HG02840 (cell line): Measurements from ENCODE around the gene LRIT2.

Source experiments
- ATAC-seq: cut with Tn5 transposase; IDR thresholded peaks from one replicate; pipeline ENCODE4 v1.9.1; 2021; ENCODE audit warnings: mild to moderate bottlenecking, moderate library complexity, moderate number of reproducible peaks; ENCODE audit not compliant: unreplicated experiment, low FRiP score

The LRIT2 gene

DNA sequence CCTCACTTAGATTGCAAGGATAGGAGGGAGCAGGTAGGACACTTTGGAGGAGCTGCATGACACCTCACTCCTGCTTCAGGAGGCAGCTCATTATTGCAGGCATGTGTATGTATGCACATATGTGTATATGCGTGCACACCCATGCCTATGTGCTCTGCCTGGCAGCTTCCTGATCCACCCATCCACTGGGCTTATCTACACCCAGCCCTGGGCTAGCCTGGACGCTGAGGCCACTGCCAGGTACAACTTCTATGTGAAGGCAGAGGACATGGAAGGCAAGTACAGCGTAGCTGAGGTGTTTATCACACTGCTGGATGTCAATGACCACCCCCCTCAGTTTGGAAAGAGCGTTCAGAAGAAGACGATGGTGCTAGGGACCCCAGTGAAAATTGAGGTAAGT, 13.3 kb downstream of the LRIT2 start:
- ATAC-seq: no peak

GRCh38 chr10:84211566-84211965, 13.8 kb downstream of the LRIT2 start:
- ATAC-seq: no peak

GRCh38 chr10:84208023-84208422, 17.3 kb downstream of the LRIT2 start:
- no peak for ATAC-seq

- no peak for ATAC-seq
Measured at GRCh38 chr10:84205853-84206525, 19.4 kb downstream of the LRIT2 start.

- ATAC-seq: peak; percentile 57
Measured at GRCh38 chr10:84205049-84205852, 20.1 kb downstream of the LRIT2 start.

GRCh38 chr10:84204610-84205009, 20.7 kb downstream of the LRIT2 start:
- ATAC-seq: no peak

- no peak for ATAC-seq
Measured at GRCh38 chr10:84204122-84204521, 21.2 kb downstream of the LRIT2 start.

- no peak for ATAC-seq
Measured at GRCh38 chr10:84202349-84202748, 23.0 kb downstream of the LRIT2 start.

DNA sequence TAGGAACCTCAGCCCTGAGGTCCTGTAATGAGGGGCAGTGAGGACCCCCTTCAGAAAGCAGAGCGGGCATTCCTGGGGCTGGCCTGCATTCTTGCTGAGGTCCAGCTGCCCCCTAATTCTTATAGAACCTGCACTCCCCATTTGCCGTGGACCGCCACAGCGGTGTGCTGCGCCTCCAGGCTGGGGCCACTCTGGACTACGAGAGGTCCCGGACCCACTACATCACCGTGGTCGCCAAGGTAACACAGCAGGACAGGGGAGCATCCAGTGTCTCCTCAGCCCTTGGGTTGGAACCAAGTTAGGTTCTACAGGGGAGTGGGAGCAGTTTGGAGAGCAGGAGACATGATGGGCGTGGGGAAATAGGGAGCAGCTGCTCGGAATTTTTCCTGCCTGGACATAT, 23.7 kb downstream of the LRIT2 start:
- ATAC-seq: no peak

DNA sequence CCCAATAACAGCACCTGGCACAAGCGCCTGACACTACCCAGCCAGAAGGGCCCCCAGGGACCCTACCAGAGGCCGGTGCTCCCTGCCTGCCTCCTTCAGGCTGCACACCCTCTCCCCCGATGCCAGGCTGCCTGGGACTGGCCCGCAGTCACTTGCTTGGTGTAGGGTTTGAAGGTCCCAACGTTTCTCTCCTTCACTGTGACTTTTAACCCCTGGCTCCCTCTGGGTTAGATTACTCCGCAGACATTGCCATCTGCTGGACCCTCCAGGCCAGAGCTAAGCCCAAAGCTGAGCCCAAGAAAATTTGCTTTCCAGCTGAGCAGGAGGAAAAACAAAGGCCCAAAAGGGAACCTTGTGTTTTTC, 24.1 kb downstream of the LRIT2 start:
- ATAC-seq: no peak

DNA sequence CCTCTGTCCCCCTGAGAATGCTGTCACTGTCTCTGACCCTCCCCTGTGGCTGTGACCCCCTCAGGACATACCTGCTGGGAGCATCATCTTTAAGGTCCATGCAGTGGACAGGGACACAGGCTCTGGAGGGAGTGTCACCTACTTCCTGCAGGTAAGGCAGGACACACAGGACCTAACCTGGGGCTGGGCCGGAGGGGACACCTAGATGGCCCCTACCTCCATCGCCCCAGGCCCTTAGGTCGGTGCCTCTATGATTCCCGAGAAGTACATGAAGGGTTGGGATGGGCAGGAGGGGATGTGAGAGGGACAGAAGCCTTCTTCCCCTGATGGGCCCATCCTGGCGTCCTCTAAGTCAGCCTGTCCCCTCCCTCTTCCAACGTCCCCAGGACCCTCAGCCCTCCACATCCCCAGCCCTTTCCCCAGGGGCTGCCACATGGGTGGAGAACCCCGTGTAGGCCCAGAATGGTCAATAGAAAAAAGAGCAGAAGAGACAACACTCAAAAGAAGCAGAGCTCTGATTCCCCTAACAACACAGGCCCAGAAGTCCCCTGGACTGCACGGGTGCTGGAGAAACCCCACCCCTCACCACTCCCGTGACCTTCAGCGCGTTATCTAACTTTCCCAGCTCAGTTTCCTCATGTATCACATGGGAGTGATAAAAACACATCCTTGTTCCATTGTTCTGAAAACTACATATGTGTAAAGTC, 24.7 kb downstream of the LRIT2 start:
- ATAC-seq: no peak

DNA sequence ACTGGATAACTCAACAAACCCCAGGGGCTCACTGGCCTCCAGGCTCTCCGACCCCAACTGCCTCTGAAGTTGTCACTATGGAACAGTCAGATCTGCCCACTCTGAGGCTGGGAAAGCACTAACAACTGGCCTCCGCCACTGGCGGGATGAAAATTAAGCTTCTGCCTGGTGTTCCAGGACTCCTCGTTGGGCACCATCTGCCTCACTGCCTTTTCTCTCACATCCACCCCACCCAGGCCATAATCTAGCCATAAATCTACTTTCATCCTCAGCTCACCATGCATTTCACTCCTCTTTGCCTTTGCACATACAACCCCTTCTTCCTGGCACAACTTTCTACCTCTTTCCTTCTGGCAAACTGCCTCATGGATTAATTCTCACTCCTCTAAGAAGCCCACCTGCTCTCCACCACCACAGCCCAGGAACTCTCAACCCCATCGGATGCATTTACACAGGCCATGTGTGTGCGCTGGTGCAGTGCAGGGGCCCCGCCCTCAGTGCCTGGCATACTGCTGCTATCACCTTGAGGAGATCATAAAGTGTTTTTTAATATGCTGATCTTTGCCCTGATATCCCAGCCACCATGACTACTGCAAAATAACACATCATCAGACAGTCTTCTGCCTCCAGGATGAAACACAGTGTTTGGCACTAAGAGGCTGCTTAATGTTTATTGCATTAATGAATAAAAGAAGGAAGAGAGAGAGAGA, 27.0 kb downstream of the LRIT2 start:
- ATAC-seq: no peak

DNA sequence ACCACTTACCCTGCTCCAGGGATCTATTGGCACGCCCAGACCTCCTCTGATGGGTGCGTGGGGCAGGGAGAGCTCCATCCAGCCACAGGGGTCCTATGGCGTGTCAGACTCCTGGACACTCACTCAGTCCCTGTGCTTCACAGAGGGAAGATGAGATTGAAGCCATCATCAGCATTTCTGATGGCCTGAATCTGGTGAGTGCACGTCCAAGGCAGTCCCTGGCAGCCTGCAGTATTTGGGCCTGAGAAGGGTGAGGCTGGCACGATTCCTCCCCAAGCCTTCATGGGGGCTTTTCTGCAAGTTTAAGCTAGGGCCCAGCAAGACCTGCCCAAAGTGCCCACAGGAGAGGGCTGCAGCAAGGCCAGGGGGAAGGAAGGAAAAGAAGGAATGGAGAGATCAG, 27.7 kb downstream of the LRIT2 start:
- no peak for ATAC-seq

DNA sequence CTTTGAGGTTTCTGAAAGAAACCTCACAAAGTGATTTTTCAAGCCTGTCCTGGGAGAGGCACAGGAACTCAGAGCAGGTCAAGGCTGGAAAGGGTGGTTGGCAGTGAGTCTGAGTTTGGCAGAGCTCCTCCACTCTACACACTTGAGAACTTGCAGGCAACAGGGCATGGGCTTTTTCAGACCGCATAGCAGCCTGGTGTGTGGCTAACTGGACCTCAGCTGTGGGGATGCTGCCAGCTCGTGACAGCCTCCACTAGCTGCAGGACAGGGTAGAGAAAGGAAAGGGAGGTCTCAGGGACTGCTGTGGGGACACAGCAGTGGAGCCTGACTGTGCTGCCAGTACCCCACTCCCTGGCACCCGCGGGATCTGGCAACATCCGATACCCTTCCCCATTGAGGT, 28.4 kb downstream of the LRIT2 start:
- no peak for ATAC-seq

DNA sequence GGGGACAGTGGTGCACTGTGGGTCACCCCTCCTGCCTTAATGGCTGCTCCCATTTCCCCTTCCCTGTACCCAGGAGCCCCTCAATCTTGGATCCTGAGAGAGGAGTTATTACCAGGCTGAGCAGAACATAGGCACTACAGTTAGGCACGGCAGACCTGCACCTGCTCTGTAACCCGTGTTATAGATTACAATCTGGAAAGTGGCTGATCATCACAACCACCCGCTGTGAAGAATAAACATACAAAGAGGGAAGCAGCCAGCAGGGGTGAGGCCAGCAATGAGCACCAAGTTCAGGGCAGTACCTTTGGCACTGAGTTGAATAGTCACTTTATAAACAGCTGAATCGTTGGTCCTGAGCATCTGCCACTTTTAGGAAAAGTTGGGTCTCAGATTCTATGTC, 29.3 kb downstream of the LRIT2 start:
- no peak for ATAC-seq

DNA sequence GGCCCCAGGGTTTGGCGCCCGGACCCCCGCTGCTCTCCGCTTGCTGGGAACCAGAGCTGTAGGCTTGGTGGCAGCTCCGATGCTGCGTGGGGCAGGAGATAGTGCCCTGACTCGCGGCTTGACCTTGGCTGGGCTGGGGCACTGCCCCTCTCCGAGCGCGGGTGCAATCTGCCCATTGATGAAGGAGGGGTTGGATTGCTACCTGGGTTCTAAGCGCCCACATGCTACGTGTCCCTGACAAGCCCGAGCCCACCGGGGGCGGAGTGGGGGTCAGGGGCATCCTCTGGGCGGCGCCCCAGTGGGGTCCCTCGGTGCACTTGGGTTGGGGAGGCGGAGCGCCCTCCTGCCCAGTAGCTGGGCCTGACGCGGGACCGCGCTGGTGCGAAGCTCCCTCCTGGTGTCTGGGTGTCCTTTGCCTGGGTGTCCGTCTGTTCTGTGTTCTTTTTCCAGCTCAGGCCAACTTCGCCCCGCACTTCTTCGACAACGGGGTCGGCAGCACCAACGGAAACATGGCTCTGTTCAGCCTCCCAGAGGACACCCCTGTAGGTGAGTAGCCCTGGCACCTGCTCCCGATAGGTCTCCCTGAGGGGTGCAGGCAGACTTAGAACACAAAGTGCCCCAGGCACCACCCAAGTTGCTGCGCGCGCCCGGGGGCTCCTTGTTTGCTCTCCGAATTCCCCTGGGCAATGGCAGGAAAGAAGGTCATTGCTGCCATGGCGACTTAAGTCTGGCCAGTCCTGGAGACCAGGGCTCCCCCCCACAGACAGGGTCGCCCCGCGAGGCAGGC, 30.1 kb downstream of the LRIT2 start:
- ATAC-seq: no peak

- ATAC-seq: peak; percentile 82
Measured at GRCh38 chr10:84194424-84195043, 30.8 kb downstream of the LRIT2 start, which contains the start of gene CDHR1. CDHR1 (plus strand) TSS chr10:84194537; CDS start chr10:84194761, 224 bp downstream.

- ATAC-seq: no peak
Measured at GRCh38 chr10:84193846-84194423, 31.4 kb downstream of the LRIT2 start.

- ATAC-seq: no peak
Measured at GRCh38 chr10:84193327-84193726, 32.0 kb downstream of the LRIT2 start.
